Subcutaneous adipose tissue (tissue), 4 donors: ENCODE data around the gene SLC38A6. TPM values are rescaled to one million over a fixed set of nuclear protein-coding genes. Genes with fewer than 3 reads are reported as not detected.

Experiments
- CTCF ChIP-seq: fragments of 450-650 bp; IDR thresholded peaks from one replicate; pipeline ENCODE4 v1.5.1; 2016; ENCODE audit warnings: low read depth, mild to moderate bottlenecking, control low read depth, antibody characterized with exemption, moderate library complexity
- total RNA-seq, 4 donors: library from RNA; depleted of rRNA; stranded (reverse); fragments of >200 nt; gene quantifications; one replicate each; pipeline ENCODE4 v1.1.0, GENCODE V29; 2016

Gene SLC38A6
- total RNA-seq, 4 donors from 2014 or later: 20.3 to 98.6 (median 46.3) TPM

DNA sequence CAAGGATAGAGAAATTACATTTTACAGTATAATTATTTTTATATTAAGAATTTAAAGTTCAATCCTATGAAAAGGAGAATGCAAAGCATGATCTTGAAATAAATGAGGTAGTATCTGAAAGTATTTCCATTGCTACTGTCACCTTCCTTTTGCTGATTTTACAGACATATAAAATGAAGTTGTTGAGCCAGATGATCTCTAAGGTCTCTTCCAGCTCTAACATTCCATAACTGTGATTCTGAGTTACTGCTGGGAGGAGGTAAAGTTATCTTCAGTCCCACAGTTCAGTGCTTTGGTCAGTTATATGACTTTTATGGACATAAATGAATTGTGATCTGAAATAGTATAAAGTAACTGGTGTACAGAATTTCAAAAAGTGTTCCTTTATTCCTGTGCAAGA, 52.8 kb downstream of the SLC38A6 start:
- TF ChIP-seq CTCF: no peak

- no peak for TF ChIP-seq CTCF
Observed at GRCh38 chr14:61034416-61035120, 53.5 kb downstream of the SLC38A6 start.

DNA sequence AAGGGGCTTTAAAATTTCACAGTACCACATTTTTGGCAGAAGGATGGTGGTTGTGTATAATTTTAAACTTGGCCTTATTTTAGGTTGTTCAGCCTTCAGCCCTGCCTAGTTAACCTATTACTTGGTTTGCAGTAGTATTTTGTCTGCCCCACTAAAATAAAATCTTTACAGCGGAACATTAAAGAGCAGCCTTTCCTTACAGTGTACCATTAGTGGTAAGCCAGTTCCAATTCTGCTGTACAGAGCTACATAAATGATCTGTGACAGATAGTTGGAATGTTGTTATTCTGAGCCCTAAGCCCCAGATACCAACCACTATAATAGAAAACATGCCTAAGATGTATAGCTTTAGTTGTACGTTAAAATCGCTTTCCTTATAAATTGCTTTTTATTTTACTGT, 56.2 kb downstream of the SLC38A6 start:
- TF ChIP-seq CTCF: no peak

DNA sequence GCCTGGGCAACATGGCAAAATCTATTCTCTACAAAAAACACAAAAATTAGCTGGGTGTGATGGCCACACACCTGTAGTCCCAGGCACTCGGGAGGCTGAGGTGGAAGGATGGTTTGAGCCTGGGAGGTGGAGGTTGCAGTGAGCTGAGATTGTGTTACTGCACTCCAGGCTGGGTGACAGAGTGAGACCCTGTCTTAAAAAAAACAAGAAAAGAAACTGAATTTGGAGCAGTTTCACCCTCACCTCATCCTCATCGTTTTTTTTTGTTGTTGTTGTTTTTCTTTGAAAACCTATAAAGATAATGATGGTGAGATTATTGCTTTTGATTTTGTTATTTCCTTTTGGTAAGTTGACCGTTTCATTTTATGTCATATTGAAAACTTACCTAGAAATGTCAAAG, 60.7 kb downstream of the SLC38A6 start:
- TF ChIP-seq CTCF: no peak

DNA sequence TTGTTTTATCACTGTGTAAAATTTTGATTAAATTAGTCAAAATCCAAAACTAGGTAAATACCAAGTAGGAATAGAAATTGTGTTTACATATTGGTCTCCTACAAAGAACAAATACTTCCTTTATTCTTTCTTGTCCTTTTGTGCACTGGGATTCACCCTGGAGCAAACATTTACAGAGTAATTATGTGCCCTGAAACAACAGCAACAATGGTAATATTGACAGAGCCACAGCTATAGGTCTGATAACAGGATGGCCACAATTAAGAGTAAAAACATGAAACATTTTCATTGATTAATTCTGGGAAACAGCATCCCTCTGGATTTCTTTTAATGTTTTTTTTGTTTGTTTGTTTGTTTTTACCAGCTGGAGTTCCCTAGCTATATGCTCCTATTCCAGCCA, 61.2 kb downstream of the SLC38A6 start:
- TF ChIP-seq CTCF: no peak

DNA sequence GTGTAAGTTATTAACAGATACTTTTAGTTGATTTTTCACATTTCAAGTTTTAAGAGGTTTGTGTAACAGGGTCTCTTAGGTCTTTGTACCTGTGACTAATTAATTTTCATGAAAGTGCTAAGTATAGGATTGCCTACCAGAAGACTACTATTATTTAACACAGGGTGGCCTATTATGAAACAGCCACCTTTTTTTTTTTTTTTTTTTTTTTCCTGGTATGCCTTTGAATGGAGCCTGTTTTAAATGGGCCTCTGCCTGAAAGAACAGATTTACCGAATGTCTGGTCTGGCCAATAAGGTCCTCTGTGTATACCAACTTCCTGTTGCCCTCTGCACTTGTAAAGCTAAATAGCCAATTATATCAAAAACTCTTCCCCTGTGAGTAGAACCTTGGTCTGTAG, 62.5 kb downstream of the SLC38A6 start:
- no peak for TF ChIP-seq CTCF

DNA sequence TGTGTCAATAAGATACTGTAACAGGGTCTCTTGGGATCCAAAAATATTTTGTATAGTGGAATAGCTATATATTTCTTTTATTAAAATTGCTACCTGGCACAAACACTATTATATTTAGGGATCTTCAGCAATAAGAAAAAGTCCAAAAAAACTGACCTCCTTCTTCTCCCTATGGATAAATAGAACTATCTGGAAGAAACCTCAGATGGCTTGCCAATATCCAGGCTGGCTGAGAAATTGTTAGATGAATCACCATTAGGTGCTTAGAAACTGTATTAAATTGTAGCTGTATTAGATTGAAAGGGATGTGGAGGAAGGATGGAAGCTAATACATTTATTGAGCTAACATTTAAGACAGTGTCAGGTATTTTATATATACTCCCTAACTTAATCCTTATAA, 66.0 kb downstream of the SLC38A6 start:
- no peak for TF ChIP-seq CTCF
